Skin of body (tissue), 2 donors: ENCODE data around the gene USP17L26. TPM values are rescaled to one million over a fixed set of nuclear protein-coding genes. Genes with fewer than 3 reads are reported as not detected.
"Not testable (repeated sequence)": the region's sequence is repeated elsewhere in the genome, so short reads cannot be mapped to it uniquely, and the experiment has no call there.

Source experiments
- DNase-seq: peaks from one replicate; lab custom pipeline; 2025; lab: John Stamatoyannopoulos, UW
- total RNA-seq: library from RNA; depleted of rRNA; stranded (reverse); fragments of >200 nt; gene quantifications from one replicate; pipeline ENCODE4 v1.2.3, GENCODE V29; 2014

Gene USP17L26
- not detected for total RNA-seq

DNA sequence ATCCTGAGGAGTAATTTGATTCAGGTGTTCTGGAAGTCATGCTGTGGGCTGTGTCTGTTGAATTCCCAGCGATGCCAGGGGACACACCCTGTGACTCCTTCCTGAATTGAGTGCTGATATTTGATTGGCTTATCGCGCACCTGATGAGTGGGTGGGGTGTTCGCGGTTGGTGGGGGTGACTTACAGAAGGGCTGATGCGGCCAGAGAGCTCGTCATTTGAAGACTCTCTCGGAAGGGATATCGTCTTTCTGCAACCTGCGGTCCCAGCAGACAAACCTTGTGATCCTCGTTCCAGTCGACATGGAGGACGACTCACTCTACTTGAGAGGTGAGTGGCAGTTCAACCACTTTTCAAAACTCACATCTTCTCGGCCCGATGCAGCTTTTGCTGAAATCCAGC, at the start of gene USP17L26:
USP17L26 (plus strand) TSS at position 301 of the 400 bp plus-strand sequence; CDS start at position 301, 0 bp downstream.
- DNase-seq = not testable (repeated sequence)

DNA sequence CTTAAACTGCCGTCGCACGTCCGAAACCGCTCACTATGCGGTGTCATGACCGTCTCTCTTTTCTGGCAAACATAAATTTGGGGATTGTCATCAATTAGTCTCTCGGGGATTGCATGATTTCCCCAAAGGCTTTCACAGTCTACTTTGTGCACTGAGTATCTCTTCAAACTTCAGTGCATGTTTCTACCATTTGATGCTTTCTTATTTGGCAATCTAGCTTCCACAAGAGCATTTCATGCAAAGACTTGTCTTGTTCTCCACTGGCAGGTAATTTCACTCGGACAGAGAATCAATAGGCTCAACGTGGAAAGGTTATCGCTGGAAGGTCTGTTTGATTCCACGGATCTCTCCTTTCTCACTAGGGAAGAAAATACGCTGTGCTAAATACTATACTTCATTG, 10.3 kb upstream of the USP17L26 start:
- not testable (repeated sequence) for DNase-seq

GRCh38 chr4:9324865-9325264, 9.6 kb upstream of the USP17L26 start, which contains the start of gene USP17L24:
Gene USP17L24 (plus strand): TSS chr4:9325165. CDS start chr4:9325165, 0 bp downstream.
- DNase-seq = not testable (repeated sequence)

DNA sequence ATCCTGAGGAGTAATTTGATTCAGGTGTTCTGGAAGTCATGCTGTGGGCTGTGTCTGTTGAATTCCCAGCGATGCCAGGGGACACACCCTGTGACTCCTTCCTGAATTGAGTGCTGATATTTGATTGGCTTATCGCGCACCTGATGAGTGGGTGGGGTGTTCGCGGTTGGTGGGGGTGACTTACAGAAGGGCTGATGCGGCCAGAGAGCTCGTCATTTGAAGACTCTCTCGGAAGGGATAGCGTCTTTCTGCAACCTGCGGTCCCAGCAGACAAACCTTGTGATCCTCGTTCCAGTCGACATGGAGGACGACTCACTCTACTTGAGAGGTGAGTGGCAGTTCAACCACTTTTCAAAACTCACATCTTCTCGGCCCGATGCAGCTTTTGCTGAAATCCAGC, 4.8 kb upstream of the USP17L26 start, which contains the start of gene USP17L25:
USP17L25 (plus strand) TSS at position 301 of the 400 bp plus-strand sequence; CDS start at position 301, 0 bp downstream.
- not testable (repeated sequence) for DNase-seq

GRCh38 chr4:9339103-9339502, 4.6 kb downstream of the USP17L26 start, which contains the start of gene USP17L5:
Gene USP17L5 (plus strand): TSS chr4:9339403. CDS start chr4:9339403, 0 bp downstream.
- DNase-seq = not testable (repeated sequence)

GRCh38 chr4:9343848-9344247, 9.4 kb downstream of the USP17L26 start, which contains the start of gene USP17L27:
Gene USP17L27 (plus strand): TSS chr4:9344148. CDS start chr4:9344148, 0 bp downstream.
- not testable (repeated sequence) for DNase-seq

DNA sequence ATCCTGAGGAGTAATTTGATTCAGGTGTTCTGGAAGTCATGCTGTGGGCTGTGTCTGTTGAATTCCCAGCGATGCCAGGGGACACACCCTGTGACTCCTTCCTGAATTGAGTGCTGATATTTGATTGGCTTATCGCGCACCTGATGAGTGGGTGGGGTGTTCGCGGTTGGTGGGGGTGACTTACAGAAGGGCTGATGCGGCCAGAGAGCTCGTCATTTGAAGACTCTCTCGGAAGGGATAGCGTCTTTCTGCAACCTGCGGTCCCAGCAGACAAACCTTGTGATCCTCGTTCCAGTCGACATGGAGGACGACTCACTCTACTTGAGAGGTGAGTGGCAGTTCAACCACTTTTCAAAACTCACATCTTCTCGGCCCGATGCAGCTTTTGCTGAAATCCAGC, 14.1 kb downstream of the USP17L26 start, which contains the start of gene USP17L28:
USP17L28 (plus strand) TSS at position 301 of the 400 bp plus-strand sequence; CDS start at position 301, 0 bp downstream.
- not testable (repeated sequence) for DNase-seq

DNA sequence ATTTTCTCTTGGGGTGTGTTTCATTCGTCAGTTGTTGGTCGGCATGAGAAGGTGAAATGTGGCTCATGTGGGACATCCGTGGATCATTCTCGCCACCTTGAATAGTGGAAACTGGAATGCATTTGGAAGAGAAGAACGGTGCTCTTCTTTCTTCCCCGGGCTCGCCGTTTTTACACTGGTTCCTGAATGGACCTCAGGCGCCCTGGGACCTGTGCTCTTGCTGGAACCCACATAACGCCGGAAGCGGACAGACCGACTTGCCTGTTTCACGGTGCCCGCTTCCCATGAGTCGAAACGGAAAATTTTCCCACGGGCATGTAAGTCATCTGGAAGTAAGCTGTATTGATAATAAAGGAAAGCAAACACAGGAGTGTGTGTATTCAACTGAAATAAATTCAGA, 16.4 kb downstream of the USP17L26 start:
- not testable (repeated sequence) for DNase-seq

- DNase-seq = not testable (repeated sequence)
Measured at GRCh38 chr4:9353338-9353737, 18.9 kb downstream of the USP17L26 start, which contains the start of gene USP17L29. Gene USP17L29 (plus strand): TSS chr4:9353638. CDS start chr4:9353638, 0 bp downstream.

DNA sequence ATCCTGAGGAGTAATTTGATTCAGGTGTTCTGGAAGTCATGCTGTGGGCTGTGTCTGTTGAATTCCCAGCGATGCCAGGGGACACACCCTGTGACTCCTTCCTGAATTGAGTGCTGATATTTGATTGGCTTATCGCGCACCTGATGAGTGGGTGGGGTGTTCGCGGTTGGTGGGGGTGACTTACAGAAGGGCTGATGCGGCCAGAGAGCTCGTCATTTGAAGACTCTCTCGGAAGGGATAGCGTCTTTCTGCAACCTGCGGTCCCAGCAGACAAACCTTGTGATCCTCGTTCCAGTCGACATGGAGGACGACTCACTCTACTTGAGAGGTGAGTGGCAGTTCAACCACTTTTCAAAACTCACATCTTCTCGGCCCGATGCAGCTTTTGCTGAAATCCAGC, 28.4 kb downstream of the USP17L26 start, which contains the start of gene USP17L30:
USP17L30 (plus strand) TSS at position 301 of the 400 bp plus-strand sequence; CDS start at position 301, 0 bp downstream.
- DNase-seq = not testable (repeated sequence)

DNA sequence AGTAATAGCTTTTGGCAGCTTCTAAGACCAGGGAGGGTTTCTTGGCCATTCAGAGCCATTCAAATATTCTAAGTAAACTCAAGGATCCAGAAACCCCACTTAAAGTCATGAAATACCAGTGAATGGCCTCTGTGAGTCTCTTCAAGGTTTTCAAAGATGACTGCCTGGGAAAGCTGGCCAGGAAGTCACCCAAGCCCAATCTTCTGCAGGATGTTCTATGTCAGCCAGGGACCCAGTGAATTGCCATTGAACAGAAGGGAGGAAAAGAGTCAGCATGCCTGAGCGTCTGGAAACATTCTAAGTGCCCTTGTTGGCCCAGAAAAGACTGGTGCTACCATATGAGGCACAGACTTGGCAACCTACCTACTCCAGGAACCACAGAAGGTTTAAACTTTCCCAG, 45.4 kb downstream of the USP17L26 start:
- DNase-seq = not testable (repeated sequence)

DNA sequence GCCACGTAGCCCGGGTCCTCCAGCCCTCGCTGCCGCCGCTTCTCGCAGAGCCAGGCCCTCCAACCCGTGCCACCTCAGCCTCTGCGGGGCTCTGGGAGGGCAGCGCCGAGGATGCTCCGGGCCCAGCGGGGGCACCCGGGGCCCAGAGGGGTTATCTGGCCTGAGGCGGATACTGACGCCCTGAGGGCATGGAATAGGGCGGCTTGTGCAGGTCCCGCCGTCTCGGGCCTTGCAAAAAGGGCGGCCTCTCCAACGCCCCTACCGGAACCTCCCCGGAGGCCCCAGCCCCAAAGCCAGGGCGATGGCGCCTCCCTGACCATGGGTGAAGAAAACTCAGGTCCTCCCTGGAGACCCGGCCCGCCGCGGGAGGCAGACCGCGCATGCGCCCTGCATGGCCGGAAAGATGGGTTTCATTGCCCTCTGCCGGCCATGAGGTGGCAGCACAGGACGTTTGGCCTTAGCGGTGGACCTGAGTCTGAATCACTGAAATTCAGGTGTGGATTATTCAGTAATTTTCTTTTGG, 46.6 kb downstream of the USP17L26 start:
- not testable (repeated sequence) for DNase-seq

- DNase-seq = no peak
Measured at GRCh38 chr4:9384126-9384525, 49.7 kb downstream of the USP17L26 start.

Other genes with a start within 250 kb of the USP17L26 start
- not detected for gene FAM90A26, start 164.2 kb upstream of the USP17L26 start, total RNA-seq
- gene USP17L10, start 124.0 kb upstream of the USP17L26 start, total RNA-seq = not detected
- gene USP17L11, start 119.3 kb upstream of the USP17L26 start, total RNA-seq = not detected
- gene USP17L12, start 114.5 kb upstream of the USP17L26 start, total RNA-seq = not detected
- not detected for gene USP17L13, start 109.8 kb upstream of the USP17L26 start, total RNA-seq
- gene USP17L15, start 100.3 kb upstream of the USP17L26 start, total RNA-seq = not detected
- not detected for gene USP17L17, start 90.8 kb upstream of the USP17L26 start, total RNA-seq
- gene USP17L18, start 86.0 kb upstream of the USP17L26 start, total RNA-seq = not detected
- not detected for gene USP17L19, start 81.3 kb upstream of the USP17L26 start, total RNA-seq
- not detected for gene USP17L20, start 76.5 kb upstream of the USP17L26 start, total RNA-seq
- gene USP17L21, start 71.8 kb upstream of the USP17L26 start, total RNA-seq = not detected
- gene USP17L22, start 67.0 kb upstream of the USP17L26 start, total RNA-seq = not detected
- not detected for gene USP17L24, start 9.5 kb upstream of the USP17L26 start, total RNA-seq
- not detected for gene USP17L25, start 4.7 kb upstream of the USP17L26 start, total RNA-seq
- gene USP17L5, start 4.7 kb downstream of the USP17L26 start, total RNA-seq = not detected
- gene USP17L27, start 9.5 kb downstream of the USP17L26 start, total RNA-seq = not detected
- gene USP17L28, start 14.2 kb downstream of the USP17L26 start, total RNA-seq = not detected
- gene USP17L29, start 19.0 kb downstream of the USP17L26 start, total RNA-seq = not detected
- gene USP17L30, start 28.5 kb downstream of the USP17L26 start, total RNA-seq = not detected
- not detected for gene DEFB131A, start 109.8 kb downstream of the USP17L26 start, total RNA-seq